OCI-LY7 (cell line): ENCODE measurements around the gene UVRAG. TPM values are rescaled to one million over a fixed set of nuclear protein-coding genes. Genes with fewer than 3 reads are reported as not detected.

Source experiments
- BruUV-seq: library from RNA; stranded (reverse); fragments of 400-500 nt; replicated peaks from 2 replicates; lab custom pipeline; 2021; lab: Mats Ljungman, UMichigan
- CTCF ChIA-PET: fragments of 300-600 bp; sonication (Branson Sonifier 250); formaldehyde crosslinking; loops from one replicate; lab custom pipeline; 2022; ENCODE audit warnings: antibody characterized with exemption; ENCODE audit not compliant: unreplicated experiment; lab: Charles Lee
- POLR2A ChIA-PET: fragments of 300-600 bp; sonication (Branson Sonifier 250); formaldehyde crosslinking; loops from one replicate; lab custom pipeline; 2022; ENCODE audit warnings: antibody characterized with exemption; lab: Charles Lee
- DNase-seq: peaks from one replicate; pipeline ENCODE4 v3.0.0-alpha.2; 2015; ENCODE audit warnings: low spot score
- H2AFZ ChIP-seq: fragments of 200-600 bp; sonication (generic), shearing (Covaris generic); 2 replicates; pipeline ENCODE4 v1.6.1; 2014; ENCODE audit warnings: mild to moderate bottlenecking, antibody characterized with exemption, low read length, moderate library complexity
- H3K27ac ChIP-seq: fragments of 200-600 bp; sonication (generic); 2 replicates; pipeline ENCODE4 v1.5.1; 2014; ENCODE audit warnings: mixed run types, low read depth, mild to moderate bottlenecking, moderate library complexity, low read length, inconsistent platforms; ENCODE audit not compliant: poor library complexity, severe bottlenecking
- H3K36me3 ChIP-seq: fragments of 200-600 bp; sonication (generic); 2 replicates; pipeline ENCODE4 v1.6.1; 2014; ENCODE audit warnings: mild to moderate bottlenecking, antibody characterized with exemption, low read length, moderate library complexity, mixed read lengths; ENCODE audit not compliant: insufficient read depth
- H3K4me1 ChIP-seq: fragments of 200-600 bp; sonication (generic); 2 replicates; pipeline ENCODE4 v1.5.1; 2014; ENCODE audit warnings: mild to moderate bottlenecking, low read length; ENCODE audit not compliant: insufficient read depth, poor library complexity, severe bottlenecking
- H3K4me2 ChIP-seq: fragments of 200-600 bp; sonication (generic); 2 replicates; pipeline ENCODE4 v1.6.1; 2014; ENCODE audit warnings: mild to moderate bottlenecking, low read length
- H3K4me3 ChIP-seq: fragments of 200-600 bp; sonication (generic); 2 replicates; pipeline ENCODE4 v1.5.1; 2014; ENCODE audit warnings: mild to moderate bottlenecking, low read depth, low read length; ENCODE audit not compliant: poor library complexity, severe bottlenecking
- H3K79me2 ChIP-seq: fragments of 200-600 bp; sonication (generic); 2 replicates; pipeline ENCODE4 v1.6.1; 2016; ENCODE audit warnings: low read depth, mild to moderate bottlenecking, low read length, moderate library complexity, mixed read lengths; ENCODE audit not compliant: insufficient read depth
- H3K9me2 ChIP-seq: fragments of 200-600 bp; sonication (generic); 2 replicates; pipeline ENCODE4 v1.6.1; 2016; ENCODE audit warnings: mild to moderate bottlenecking, low read length, mixed read lengths; ENCODE audit not compliant: insufficient read depth
- H3K9me3 ChIP-seq: fragments of 200-600 bp; sonication (generic); 2 replicates; pipeline ENCODE4 v1.6.1; 2014; ENCODE audit warnings: mild to moderate bottlenecking, mixed run types, low read length, mixed read lengths
- H4K20me1 ChIP-seq: fragments of 200-600 bp; sonication (generic); 2 replicates; pipeline ENCODE4 v1.6.1; 2014; ENCODE audit warnings: mild to moderate bottlenecking, antibody characterized with exemption, low read length, moderate library complexity, mixed read lengths; ENCODE audit not compliant: insufficient read depth
- EZH2phosphoT487 ChIP-seq: fragments of 200-600 bp; sonication (generic); IDR thresholded peaks from 2 replicates; pipeline ENCODE4 v1.6.1; 2018; ENCODE audit warnings: low read depth, borderline replicate concordance, mild to moderate bottlenecking, mixed run types, antibody characterized with exemption, low read length, moderate library complexity, mixed read lengths
- intact Hi-C: fragments of 100-400 bp; cut with micrococcal nuclease; formaldehyde crosslinking; loops from one replicate; pipeline ENCODE4 v1.10.0; 2022; ENCODE audit not compliant: unreplicated experiment
- total RNA-seq, 2 experiments: library from RNA; depleted of rRNA in 1 of 2; stranded (reverse); fragments of >200 nt in 1 of 2; shearing (Covaris generic) in 1 of 2; gene quantifications; 2 replicates each; pipeline ENCODE4 v1.2.3, GENCODE V29; 2014 to 2022
- TF ChIP-seq, protein P1 (sequence below): fragments of 200-600 bp; sonication (generic); conservative IDR thresholded peaks from 2 replicates; pipeline ENCODE4 v1.5.1; 2014; ENCODE audit warnings: mild to moderate bottlenecking, antibody characterized with exemption, low read length, moderate library complexity, mixed read lengths

The UVRAG gene
- total RNA-seq, 2 experiments from 2014 or later, result 43.7 to 73.3 TPM

DNA sequence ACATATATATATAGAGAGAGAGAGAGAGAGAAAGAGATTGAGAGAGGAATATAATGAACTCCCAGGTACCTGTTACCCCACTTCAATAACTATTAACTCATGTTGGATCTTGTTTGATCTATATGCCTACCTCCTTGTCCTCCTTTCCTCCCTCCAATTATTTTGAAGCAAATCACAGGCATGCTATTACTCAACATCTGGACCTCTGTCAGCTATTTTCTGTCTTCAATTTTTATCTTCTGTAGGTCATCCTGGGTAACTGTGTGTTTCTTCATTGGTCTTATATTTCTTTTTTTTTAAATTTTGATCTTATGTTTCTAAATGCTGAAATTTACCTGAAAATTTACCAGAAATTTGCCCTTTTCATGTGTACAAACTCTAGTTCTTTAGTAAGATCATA lies 24.8 kb downstream of the UVRAG start:
- intact Hi-C loops, result no loop called here
- peaks cover 98% of the 10 kb centered on the region for H3K79me2 ChIP-seq
- BruUV-seq, result no TSS peak

DNA sequence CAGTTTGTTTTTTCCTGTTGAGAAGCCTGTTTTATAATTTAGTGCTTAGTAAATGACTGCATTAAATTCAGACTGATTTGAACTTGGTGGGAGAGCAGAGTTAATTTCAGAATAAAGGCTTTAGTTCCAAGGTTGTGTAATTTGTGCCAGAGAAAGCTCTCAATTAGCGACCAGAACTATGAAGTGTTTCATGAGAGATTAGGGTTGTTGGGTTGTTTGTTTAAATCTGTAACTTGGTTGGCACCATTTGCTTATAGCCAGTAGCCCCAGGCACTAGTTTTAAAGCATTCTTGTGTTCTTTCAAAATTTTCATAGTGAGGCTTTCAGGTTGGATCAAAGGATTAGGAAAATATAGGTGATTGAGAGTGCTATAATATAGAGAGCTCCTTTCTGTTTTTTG lies 25.5 kb downstream of the UVRAG start:
- ChIA-PET POLR2A (interaction anchor here (1.2 to 2.5 kb wide), 5 partner anchors 9 to 23 kb away, joined by 3 to 11 read pairs (median 4); no protein-coding TSS in a partner anchor), CTCF (no interaction called here)
- intact Hi-C loops, result no loop called here
- no TSS peak for BruUV-seq
- peaks cover 46% of the 10 kb centered on the region for H3K36me3 ChIP-seq
- H3K4me1 ChIP-seq, result peaks cover 38% of the 10 kb centered on the region
- no peak overlapping the region for H3K27ac ChIP-seq
- peaks cover 98% of the 10 kb centered on the region for H3K79me2 ChIP-seq
- no peak overlapping the region for H2AFZ ChIP-seq
- no peak for DNase-seq
- H3K4me3 ChIP-seq, result no peak overlapping the region
- H3K9me3 ChIP-seq, result peaks cover 6% of the 10 kb centered on the region; the same call in 1 of the 2 replicates
- no peaks in the 10 kb centered on the region for H3K9me2 ChIP-seq
- H3K4me2 ChIP-seq, result no peak overlapping the region
- no peak for TF ChIP-seq EZH2phosphoT487
- TF ChIP-seq, protein P1, sequence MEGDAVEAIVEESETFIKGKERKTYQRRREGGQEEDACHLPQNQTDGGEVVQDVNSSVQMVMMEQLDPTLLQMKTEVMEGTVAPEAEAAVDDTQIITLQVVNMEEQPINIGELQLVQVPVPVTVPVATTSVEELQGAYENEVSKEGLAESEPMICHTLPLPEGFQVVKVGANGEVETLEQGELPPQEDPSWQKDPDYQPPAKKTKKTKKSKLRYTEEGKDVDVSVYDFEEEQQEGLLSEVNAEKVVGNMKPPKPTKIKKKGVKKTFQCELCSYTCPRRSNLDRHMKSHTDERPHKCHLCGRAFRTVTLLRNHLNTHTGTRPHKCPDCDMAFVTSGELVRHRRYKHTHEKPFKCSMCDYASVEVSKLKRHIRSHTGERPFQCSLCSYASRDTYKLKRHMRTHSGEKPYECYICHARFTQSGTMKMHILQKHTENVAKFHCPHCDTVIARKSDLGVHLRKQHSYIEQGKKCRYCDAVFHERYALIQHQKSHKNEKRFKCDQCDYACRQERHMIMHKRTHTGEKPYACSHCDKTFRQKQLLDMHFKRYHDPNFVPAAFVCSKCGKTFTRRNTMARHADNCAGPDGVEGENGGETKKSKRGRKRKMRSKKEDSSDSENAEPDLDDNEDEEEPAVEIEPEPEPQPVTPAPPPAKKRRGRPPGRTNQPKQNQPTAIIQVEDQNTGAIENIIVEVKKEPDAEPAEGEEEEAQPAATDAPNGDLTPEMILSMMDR, result no peak
- H4K20me1 ChIP-seq, result peaks cover 11% of the 10 kb centered on the region

More for the DNA sequence above, 24.8 kb downstream of the UVRAG start:
- peaks cover 38% of the 10 kb centered on the region for H3K4me1 ChIP-seq
- no peak overlapping the region for H2AFZ ChIP-seq
- no peak overlapping the region for H3K4me2 ChIP-seq
- no peak overlapping the region for H3K27ac ChIP-seq
- no peaks in the 10 kb centered on the region; the same call in 1 of the 2 replicates for H3K9me3 ChIP-seq
- peaks cover 11% of the 10 kb centered on the region for H4K20me1 ChIP-seq
- DNase-seq, result no peak
- H3K36me3 ChIP-seq, result peaks cover 45% of the 10 kb centered on the region
- TF ChIP-seq, protein P1, result no peak
- no peak for TF ChIP-seq EZH2phosphoT487
- no peak overlapping the region for H3K4me3 ChIP-seq
- H3K9me2 ChIP-seq, result no peaks in the 10 kb centered on the region
- ChIA-PET CTCF (no interaction called here), POLR2A (interaction anchor here (1.1 to 2.1 kb wide), 4 partner anchors 12 to 29 kb away, joined by 3 to 7 read pairs (median 4); no protein-coding TSS in a partner anchor)

DNA sequence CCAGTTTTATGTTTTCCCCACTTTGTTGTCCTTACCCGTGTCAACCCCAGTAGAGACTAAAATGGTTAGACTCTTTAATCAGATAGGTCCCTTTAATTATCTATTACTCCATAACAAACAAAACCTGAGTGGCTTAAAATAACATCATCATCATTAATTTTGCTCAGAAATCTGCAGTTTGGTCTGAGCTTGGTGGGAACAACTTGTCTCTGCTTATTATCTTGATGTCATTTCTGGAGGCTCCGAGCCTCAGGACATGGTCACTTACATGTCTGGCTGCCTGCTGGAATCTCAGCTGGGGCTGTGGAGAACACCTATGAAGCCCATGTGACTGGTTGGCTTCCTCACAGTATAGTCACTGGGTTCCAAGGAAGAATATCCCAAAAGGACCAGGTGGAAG lies 26.7 kb downstream of the UVRAG start:
- POLR2A ChIA-PET, result interaction anchor here (0.5 to 2.5 kb wide), 4 partner anchors 10 to 24 kb away, joined by 3 to 11 read pairs (median 4); no protein-coding TSS in a partner anchor
- peaks cover 26% of the 10 kb centered on the region for H3K4me1 ChIP-seq
- CTCF ChIA-PET, result no interaction called here
- DNase-seq, result no peak
- TF ChIP-seq, protein P1, result no peak
- TF ChIP-seq EZH2phosphoT487, result no peak
- H4K20me1 ChIP-seq, result peaks cover 11% of the 10 kb centered on the region
- no peak overlapping the region for H3K4me3 ChIP-seq
- no peak overlapping the region for H2AFZ ChIP-seq
- H3K27ac ChIP-seq, result no peak overlapping the region
- no peak overlapping the region for H3K4me2 ChIP-seq
- peaks cover 6% of the 10 kb centered on the region; the same call in 1 of the 2 replicates for H3K9me3 ChIP-seq
- H3K9me2 ChIP-seq, result no peaks in the 10 kb centered on the region
- intact Hi-C loops, result no loop called here
- peaks cover 98% of the 10 kb centered on the region for H3K79me2 ChIP-seq
- no TSS peak for BruUV-seq
- peaks cover 58% of the 10 kb centered on the region for H3K36me3 ChIP-seq
